ENCODE data around the gene TSPAN9. TPM values are rescaled to one million over a fixed set of nuclear protein-coding genes. Genes with fewer than 3 reads are reported as not detected.

The TSPAN9 gene
- polyA plus RNA-seq, 2 of the 4 experiments (the other 2 are of a cell fraction): 12.4 to 16.1 TPM

DNA sequence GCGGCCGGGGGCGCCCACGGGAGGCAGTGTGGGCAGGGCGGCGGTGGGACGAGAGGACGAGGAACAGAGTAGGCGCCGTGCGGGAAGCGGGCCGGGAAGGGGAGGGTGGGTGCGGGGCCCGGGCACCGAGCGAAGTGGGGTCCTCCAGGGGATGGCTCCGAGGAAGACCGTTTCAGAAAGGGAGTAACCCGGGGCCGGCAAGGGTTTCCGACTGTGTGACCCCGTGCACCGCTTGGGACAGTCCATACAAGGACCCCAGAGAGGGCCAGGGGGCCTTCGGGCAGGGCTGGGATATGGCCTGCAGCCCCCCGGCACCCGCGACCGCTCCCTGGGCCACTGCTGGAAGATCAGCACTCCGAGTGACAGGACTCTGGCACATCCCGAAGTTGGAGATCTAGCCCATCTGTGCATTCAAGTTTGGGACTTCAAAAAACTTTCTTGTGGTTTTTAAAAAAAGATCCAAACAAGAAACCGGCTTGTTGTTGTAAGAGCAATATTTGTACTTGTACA lies 448 bp downstream of the TSPAN9 start (continued):
- TF ChIP-seq GATA3 (IDR thresholded peaks at IDR 0.05; ENCODE audit: borderline replicate concordance) (no peak), MAZ (IDR thresholded peaks at IDR 0.05; ENCODE audit: borderline replicate concordance, low read depth, low read length) (no peak)
- TF ChIP-seq, protein P1, sequence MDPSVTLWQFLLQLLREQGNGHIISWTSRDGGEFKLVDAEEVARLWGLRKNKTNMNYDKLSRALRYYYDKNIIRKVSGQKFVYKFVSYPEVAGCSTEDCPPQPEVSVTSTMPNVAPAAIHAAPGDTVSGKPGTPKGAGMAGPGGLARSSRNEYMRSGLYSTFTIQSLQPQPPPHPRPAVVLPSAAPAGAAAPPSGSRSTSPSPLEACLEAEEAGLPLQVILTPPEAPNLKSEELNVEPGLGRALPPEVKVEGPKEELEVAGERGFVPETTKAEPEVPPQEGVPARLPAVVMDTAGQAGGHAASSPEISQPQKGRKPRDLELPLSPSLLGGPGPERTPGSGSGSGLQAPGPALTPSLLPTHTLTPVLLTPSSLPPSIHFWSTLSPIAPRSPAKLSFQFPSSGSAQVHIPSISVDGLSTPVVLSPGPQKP (IDR thresholded peaks at IDR 0.05; ENCODE audit: low read depth, low read length): no peak

DNA sequence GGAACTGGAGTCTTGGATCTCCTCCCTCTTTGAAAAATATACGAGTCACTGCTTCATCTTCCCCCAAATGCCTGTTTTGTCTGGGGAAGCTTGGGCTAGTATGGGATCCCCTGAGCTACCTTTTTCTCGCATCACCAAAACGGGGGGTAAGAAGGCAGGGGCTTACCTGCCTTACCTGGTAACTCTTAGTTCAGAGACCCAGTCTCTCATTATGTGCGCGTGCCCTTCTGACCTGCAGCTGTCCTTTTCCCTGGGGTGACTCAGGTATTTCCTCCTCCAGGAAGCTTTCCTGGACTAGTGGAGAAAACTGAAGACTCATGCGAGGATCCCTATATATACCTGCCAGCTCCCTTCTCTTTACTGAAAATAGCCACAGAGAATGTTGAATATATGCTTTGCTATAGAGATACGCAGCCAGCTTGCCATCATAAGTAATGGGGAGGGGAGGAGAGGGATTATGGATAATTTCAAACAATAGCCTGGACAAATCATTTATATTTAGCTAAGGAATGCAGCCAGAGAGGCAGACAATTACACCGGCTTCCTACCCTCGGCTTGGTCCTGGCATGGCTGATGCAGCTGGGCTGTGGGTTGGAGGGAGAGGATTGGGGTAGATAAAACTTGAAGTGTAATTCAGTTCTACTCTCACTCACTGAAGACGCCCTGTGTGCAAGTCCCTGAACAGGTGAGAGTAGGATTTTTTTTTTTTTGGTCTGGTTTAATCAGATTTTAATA lies 1.1 kb downstream of the TSPAN9 start:
- no peak for ATAC-seq
- no peak for FAIRE-seq
- 69% methylated on average over 10 of the region's 10 CpGs for WGBS (ENCODE audit: missing lambda C conversion rate)
- H3K4me3 ChIP-seq: peak overlapping the region; percentile 87
- ChIA-PET CTCF (interaction anchor here (0.7 to 1.3 kb wide), 3 partner anchors 10 to 198 kb away, joined by 3 to 8 read pairs (median 3); no protein-coding TSS in a partner anchor), POLR2A (interaction anchor here (0.6 kb wide), 1 partner anchor 193 kb away, joined by 9 read pairs; no protein-coding TSS in a partner anchor)
- H3K27ac ChIP-seq: peak overlapping the region in 1 of 2 experiments; percentile 87; a peak in 4 of 6 replicates
- no peaks in the 10 kb centered on the region for H3K9me3 ChIP-seq
- peak in 1 of 2 experiments; percentile 38 for DNase-seq (ENCODE audit: low read depth in 1 of 2, low spot score in 1 of 2)
- TF ChIP-seq MAFK (IDR thresholded peaks at IDR 0.05; ENCODE audit: partially characterized antibody): peak; percentile 34
- TF ChIP-seq ZFP36 (IDR thresholded peaks at IDR 0.05; ENCODE audit: borderline replicate concordance, partially characterized antibody): peak; percentile 96
- TF ChIP-seq, protein P2, sequence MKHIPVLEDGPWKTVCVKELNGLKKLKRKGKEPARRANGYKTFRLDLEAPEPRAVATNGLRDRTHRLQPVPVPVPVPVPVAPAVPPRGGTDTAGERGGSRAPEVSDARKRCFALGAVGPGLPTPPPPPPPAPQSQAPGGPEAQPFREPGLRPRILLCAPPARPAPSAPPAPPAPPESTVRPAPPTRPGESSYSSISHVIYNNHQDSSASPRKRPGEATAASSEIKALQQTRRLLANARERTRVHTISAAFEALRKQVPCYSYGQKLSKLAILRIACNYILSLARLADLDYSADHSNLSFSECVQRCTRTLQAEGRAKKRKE (CRISPR knock-in tag; IDR thresholded peaks at IDR 0.05; ENCODE audit: low read depth): no peak
- peak overlapping the region; percentile 94 for H3K4me2 ChIP-seq
- H3K4me1 ChIP-seq: peaks cover 11% of the 10 kb centered on the region; the same call in 2 of the 3 replicates

DNA sequence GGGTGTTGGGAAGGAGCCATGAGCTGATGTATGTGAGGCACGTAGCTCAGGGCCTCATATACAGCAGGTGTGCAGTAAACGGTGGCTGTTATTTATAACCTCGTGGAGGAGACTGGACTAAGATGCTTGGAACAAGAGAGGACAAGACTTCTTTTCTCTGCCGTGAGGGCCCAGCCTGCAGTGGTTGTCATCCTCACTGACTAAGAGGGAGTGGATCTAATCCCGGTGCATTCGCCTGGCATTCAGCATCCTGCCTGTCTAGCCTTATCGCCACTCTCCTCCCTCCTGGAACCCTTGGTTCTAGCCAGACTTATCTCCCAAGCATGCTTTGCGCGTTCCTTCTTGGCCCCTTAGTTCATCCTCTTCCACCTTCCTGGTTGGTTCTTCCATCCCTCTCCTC lies 3.9 kb downstream of the TSPAN9 start:
- H3K4me1 ChIP-seq: peaks cover 10% of the 10 kb centered on the region; the same call in 2 of the 3 replicates
- CTCF ChIA-PET: interaction anchor here (1.3 to 2.2 kb wide), 4 partner anchors 8 to 194 kb away, joined by 3 to 14 read pairs (median 4); no protein-coding TSS in a partner anchor
- no peaks in the 10 kb centered on the region for H3K9me3 ChIP-seq
- TF ChIP-seq JUN (IDR thresholded peaks at IDR 0.05): no peak
- no peak for TF ChIP-seq ZSCAN20 (CRISPR knock-in tag; IDR thresholded peaks at IDR 0.05)
- TF ChIP-seq FOSB (CRISPR knock-in tag; IDR thresholded peaks at IDR 0.05): no peak
- TF ChIP-seq MAFK (IDR thresholded peaks at IDR 0.05; ENCODE audit: partially characterized antibody): no peak
- TF ChIP-seq CBX2 (IDR thresholded peaks at IDR 0.05; ENCODE audit: borderline replicate concordance, low read depth): no peak
- TF ChIP-seq POLR2AphosphoS2 (conservative IDR thresholded peaks at IDR 0.05; ENCODE audit: low read length): no peak
- TF ChIP-seq, protein P3, sequence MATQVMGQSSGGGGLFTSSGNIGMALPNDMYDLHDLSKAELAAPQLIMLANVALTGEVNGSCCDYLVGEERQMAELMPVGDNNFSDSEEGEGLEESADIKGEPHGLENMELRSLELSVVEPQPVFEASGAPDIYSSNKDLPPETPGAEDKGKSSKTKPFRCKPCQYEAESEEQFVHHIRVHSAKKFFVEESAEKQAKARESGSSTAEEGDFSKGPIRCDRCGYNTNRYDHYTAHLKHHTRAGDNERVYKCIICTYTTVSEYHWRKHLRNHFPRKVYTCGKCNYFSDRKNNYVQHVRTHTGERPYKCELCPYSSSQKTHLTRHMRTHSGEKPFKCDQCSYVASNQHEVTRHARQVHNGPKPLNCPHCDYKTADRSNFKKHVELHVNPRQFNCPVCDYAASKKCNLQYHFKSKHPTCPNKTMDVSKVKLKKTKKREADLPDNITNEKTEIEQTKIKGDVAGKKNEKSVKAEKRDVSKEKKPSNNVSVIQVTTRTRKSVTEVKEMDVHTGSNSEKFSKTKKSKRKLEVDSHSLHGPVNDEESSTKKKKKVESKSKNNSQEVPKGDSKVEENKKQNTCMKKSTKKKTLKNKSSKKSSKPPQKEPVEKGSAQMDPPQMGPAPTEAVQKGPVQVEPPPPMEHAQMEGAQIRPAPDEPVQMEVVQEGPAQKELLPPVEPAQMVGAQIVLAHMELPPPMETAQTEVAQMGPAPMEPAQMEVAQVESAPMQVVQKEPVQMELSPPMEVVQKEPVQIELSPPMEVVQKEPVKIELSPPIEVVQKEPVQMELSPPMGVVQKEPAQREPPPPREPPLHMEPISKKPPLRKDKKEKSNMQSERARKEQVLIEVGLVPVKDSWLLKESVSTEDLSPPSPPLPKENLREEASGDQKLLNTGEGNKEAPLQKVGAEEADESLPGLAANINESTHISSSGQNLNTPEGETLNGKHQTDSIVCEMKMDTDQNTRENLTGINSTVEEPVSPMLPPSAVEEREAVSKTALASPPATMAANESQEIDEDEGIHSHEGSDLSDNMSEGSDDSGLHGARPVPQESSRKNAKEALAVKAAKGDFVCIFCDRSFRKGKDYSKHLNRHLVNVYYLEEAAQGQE (IDR thresholded peaks at IDR 0.05): no peak
- TF ChIP-seq, protein P4, sequence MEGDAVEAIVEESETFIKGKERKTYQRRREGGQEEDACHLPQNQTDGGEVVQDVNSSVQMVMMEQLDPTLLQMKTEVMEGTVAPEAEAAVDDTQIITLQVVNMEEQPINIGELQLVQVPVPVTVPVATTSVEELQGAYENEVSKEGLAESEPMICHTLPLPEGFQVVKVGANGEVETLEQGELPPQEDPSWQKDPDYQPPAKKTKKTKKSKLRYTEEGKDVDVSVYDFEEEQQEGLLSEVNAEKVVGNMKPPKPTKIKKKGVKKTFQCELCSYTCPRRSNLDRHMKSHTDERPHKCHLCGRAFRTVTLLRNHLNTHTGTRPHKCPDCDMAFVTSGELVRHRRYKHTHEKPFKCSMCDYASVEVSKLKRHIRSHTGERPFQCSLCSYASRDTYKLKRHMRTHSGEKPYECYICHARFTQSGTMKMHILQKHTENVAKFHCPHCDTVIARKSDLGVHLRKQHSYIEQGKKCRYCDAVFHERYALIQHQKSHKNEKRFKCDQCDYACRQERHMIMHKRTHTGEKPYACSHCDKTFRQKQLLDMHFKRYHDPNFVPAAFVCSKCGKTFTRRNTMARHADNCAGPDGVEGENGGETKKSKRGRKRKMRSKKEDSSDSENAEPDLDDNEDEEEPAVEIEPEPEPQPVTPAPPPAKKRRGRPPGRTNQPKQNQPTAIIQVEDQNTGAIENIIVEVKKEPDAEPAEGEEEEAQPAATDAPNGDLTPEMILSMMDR (IDR thresholded peaks at IDR 0.05): no peak
- TF ChIP-seq RARB (CRISPR knock-in tag; IDR thresholded peaks at IDR 0.05): no peak
- ATAC-seq (no peak), DNase-seq (ENCODE audit: low read depth in 1 of 2, low spot score in 1 of 2) (no peak), FAIRE-seq (no peak)
- no peak overlapping the region for H3K4me2 ChIP-seq
- WGBS (ENCODE audit: missing lambda C conversion rate): 86% methylated on average over 9 of the region's 9 CpGs
- H3K4me3 ChIP-seq: no peak overlapping the region
- H3K27ac ChIP-seq: no peak overlapping the region
- POLR2A ChIA-PET: no interaction called here
